HUES6 (cell line): Measurements from ENCODE around the gene DHX57.

Source experiments
- H3K27ac ChIP-seq: 2 replicates; pipeline ENCODE4 v1.7.0; 2013; ENCODE audit warnings: low read depth, mild to moderate bottlenecking, low read length, inconsistent platforms
- H3K27me3 ChIP-seq: 2 replicates; pipeline ENCODE4 v1.6.1; 2013; ENCODE audit warnings: low read length; ENCODE audit not compliant: control insufficient read depth, insufficient read depth
- H3K36me3 ChIP-seq: 2 replicates; pipeline ENCODE4 v1.6.1; 2013; ENCODE audit warnings: low read length; ENCODE audit not compliant: control insufficient read depth, insufficient read depth
- H3K4me1 ChIP-seq: 2 replicates; pipeline ENCODE4 v1.6.1; 2013; ENCODE audit warnings: low read length; ENCODE audit not compliant: control insufficient read depth, insufficient read depth
- H3K4me3 ChIP-seq: 2 replicates; pipeline ENCODE4 v1.5.1; 2013; ENCODE audit warnings: low read depth, low read length
- H3K9ac ChIP-seq: one replicate; pipeline ENCODE4 v1.6.1; 2013; ENCODE audit warnings: mild to moderate bottlenecking, low read length
- H3K9me3 ChIP-seq: 2 replicates; pipeline ENCODE4 v1.6.1; 2013; ENCODE audit warnings: low read depth, low read length; ENCODE audit not compliant: control insufficient read depth, insufficient read depth

Gene DHX57

DNA sequence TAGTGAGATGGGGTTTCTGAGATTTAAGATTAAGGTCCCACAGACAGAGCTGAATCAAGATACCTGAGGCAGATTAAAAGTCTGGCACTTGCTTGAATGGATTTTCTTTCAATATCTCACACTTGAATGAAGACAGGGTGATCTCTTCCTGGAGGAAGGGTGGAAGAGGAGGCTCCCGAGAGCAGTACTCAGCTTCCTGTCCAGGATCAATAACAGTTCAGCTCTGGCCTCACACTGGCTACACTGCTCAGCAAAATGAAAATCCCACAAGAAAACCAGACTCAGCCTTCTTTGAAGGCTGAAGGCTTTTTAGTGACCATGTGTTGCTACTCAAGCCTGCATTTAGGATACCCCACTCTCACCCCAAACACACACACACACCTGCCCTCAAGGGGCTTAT is 25.0 kb upstream of the DHX57 start:
- no peaks in the 10 kb centered on the region for H3K36me3 ChIP-seq
- no peaks in the 10 kb centered on the region for H3K9me3 ChIP-seq
- H3K4me1 ChIP-seq: no peaks in the 10 kb centered on the region

DNA sequence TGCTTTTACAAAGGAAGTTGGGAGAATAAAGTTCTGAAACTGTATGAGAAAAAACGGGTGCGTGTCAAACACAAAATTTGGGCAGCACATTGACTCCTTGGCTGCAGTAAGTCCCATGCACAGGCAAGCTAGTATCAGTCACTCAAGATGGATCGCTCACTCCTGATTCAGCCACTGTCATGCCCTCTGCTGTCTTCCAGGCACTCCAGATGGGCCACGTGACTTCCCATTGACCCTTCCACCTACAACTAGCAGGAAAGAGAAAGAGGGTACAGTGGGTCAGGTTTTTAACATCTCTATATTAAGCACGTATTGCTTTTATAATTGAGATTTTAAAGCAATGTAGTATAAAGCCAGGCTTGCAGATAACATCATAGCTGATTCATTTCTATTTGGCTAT is 22.5 kb upstream of the DHX57 start:
- Histone ChIP-seq H3K4me1 (no peaks in the 10 kb centered on the region), H3K9ac (no peak overlapping the region), H3K27ac (no peak overlapping the region), H3K9me3 (no peaks in the 10 kb centered on the region), H3K36me3 (no peaks in the 10 kb centered on the region), H3K27me3 (no peaks in the 10 kb centered on the region), H3K4me3 (no peak overlapping the region)

More for the DNA sequence above, 25.0 kb upstream of the DHX57 start:
- Histone ChIP-seq H3K9ac (no peak overlapping the region), H3K27me3 (no peaks in the 10 kb centered on the region), H3K4me3 (no peak overlapping the region), H3K27ac (no peak overlapping the region)

DNA sequence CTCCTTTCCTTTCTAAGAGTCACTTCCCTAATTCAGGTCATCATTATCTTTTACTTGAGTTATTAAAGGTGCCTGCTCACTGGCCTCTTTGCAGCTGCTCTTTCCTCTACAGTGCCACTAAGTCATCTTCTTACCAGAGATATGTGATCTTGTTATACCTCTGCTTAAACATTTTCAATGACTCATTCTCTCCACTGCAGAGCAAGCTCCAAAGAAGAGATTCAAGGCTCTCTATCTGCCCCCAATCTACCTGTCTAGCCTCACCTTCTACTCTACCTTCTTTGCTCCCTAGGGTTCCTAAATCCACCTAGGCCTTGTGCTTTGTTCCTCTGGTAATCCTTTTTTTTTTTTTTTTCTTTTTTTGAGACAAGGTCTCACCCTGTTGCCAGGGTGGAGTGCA is 17.1 kb upstream of the DHX57 start:
- Histone ChIP-seq H3K9me3 (no peaks in the 10 kb centered on the region), H3K4me3 (no peak overlapping the region), H3K9ac (no peak overlapping the region), H3K27ac (no peak overlapping the region), H3K27me3 (no peaks in the 10 kb centered on the region), H3K4me1 (no peaks in the 10 kb centered on the region), H3K36me3 (no peaks in the 10 kb centered on the region)

- no peak within 1 kb of the TSS for H3K9ac ChIP-seq
- no peak within 1 kb of the TSS for H3K27ac ChIP-seq
- no peak within 1 kb of the TSS for H3K4me3 ChIP-seq
- H3K36me3 ChIP-seq: no peaks in the 10 kb centered on the region
- H3K4me1 ChIP-seq: no peaks in the 10 kb centered on the region
- no peaks in the 10 kb centered on the region for H3K27me3 ChIP-seq
- H3K9me3 ChIP-seq: no peaks in the 10 kb centered on the region
Observed at GRCh38 chr2:38889575-38889974, 13.8 kb upstream of the DHX57 start, which contains the start of gene ARHGEF33. Gene ARHGEF33 (plus strand): TSS chr2:38889875. CDS start chr2:38919448, 29,573 bp downstream.

GRCh38 chr2:38889045-38889444 is 13.3 kb upstream of the DHX57 start:
- Histone ChIP-seq H3K9ac (no peak overlapping the region), H3K9me3 (no peaks in the 10 kb centered on the region), H3K36me3 (no peaks in the 10 kb centered on the region), H3K4me3 (no peak overlapping the region), H3K4me1 (no peaks in the 10 kb centered on the region), H3K27me3 (no peaks in the 10 kb centered on the region), H3K27ac (no peak overlapping the region)

- Histone ChIP-seq H3K27me3 (no peaks in the 10 kb centered on the region), H3K4me1 (no peaks in the 10 kb centered on the region), H3K9ac (no peak overlapping the region), H3K9me3 (no peaks in the 10 kb centered on the region), H3K27ac (no peak overlapping the region), H3K4me3 (no peak overlapping the region), H3K36me3 (no peaks in the 10 kb centered on the region)
Observed at GRCh38 chr2:38887902-38888554, 12.3 kb upstream of the DHX57 start.

DNA sequence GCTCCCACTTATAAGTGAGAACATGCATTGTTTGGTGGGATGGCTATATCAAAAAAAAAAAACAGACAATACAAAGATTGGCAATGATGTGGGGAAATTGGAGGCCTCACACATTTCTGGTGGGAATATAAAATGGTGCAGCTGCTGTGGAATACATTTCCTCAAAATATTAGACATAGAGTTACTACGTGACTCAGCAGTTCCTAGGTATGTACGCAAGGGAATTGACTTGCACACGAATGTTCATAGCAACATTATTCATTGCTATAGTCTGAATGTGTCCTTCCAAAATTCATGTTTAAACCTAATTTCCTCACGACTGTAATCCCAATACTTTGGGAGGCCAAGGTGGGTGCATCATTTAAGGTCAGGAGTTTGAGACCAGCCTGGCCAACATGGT is 11.6 kb upstream of the DHX57 start:
- Histone ChIP-seq H3K27ac (no peak overlapping the region), H3K36me3 (no peaks in the 10 kb centered on the region), H3K9me3 (no peaks in the 10 kb centered on the region), H3K4me3 (no peak overlapping the region), H3K27me3 (no peaks in the 10 kb centered on the region), H3K9ac (no peak overlapping the region), H3K4me1 (no peaks in the 10 kb centered on the region)

DNA sequence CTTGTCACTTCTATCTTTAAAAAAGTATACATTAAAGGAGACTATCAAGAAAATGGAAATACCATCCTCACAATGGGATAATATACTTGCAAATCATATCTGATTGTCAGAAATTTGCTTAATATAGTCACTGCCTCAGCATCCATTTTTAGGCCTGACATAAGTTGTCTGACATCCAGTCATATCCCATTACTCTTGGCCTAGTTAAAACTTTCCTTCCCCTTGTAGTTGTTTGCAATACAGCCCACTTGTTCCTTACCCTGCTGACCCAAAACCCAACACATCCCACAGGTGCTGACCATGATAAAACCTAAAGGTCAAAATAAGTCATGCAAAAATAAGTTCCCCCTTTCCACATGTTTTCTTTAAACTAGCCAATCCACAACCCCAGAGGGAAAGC is 10.3 kb upstream of the DHX57 start:
- Histone ChIP-seq H3K9ac (no peak overlapping the region), H3K4me1 (no peaks in the 10 kb centered on the region), H3K36me3 (no peaks in the 10 kb centered on the region), H3K27me3 (no peaks in the 10 kb centered on the region), H3K27ac (no peak overlapping the region), H3K4me3 (no peak overlapping the region), H3K9me3 (no peaks in the 10 kb centered on the region)

- Histone ChIP-seq H3K27ac (no peak overlapping the region), H3K36me3 (no peaks in the 10 kb centered on the region), H3K9ac (peak overlapping the region; percentile 85), H3K4me3 (peak overlapping the region; percentile 89), H3K27me3 (no peaks in the 10 kb centered on the region), H3K4me1 (peaks cover 6% of the 10 kb centered on the region; the same call in 1 of the 2 replicates), H3K9me3 (no peaks in the 10 kb centered on the region)
Observed at GRCh38 chr2:38876407-38876806, 673 bp upstream of the DHX57 start.

- Histone ChIP-seq H3K9me3 (no peaks in the 10 kb centered on the region), H3K36me3 (no peaks in the 10 kb centered on the region), H3K9ac (peak overlapping the region; percentile 85), H3K27me3 (no peaks in the 10 kb centered on the region), H3K4me3 (peak overlapping the region; percentile 89), H3K27ac (no peak overlapping the region), H3K4me1 (peaks cover 6% of the 10 kb centered on the region; the same call in 1 of the 2 replicates)
Observed at GRCh38 chr2:38875227-38875575, 533 bp downstream of the DHX57 start.

DNA sequence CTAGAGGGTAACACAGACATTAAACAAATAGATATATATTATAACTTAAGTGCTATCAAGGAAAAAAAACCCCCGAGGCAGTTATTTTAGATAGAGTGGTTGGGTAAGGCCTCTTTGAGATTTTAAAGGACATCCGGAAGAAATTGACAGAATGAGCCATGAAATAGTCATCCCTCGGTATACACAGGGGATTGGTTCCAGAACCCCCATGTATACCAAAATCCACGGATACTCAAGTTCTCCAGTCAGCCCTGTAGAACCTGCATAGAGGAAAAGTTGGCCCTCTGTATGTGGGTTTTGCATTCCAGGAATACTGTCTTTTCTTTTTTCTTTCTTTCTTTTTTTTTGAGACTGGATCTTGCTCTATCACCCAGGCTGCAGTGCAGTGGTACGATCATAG is 2.0 kb downstream of the DHX57 start:
- Histone ChIP-seq H3K36me3 (no peaks in the 10 kb centered on the region), H3K4me3 (no peak overlapping the region), H3K27me3 (no peaks in the 10 kb centered on the region), H3K9me3 (no peaks in the 10 kb centered on the region), H3K4me1 (peaks cover 6% of the 10 kb centered on the region; the same call in 1 of the 2 replicates), H3K27ac (no peak overlapping the region), H3K9ac (no peak overlapping the region)
